NCI-H1930 (cell line): Measurements from ENCODE around the gene KLHL3.
A peak's percentile ranks its signal among the peaks of the same experiment; 100 is the strongest.
"Not testable (repeated sequence)": the region's sequence is repeated elsewhere in the genome, so short reads cannot be mapped to it uniquely, and the experiment has no call there.

Source experiments
- DNase-seq, 2 experiments: peaks; one replicate each; lab custom pipeline; 2025; lab: John Stamatoyannopoulos, UW

The KLHL3 gene

GRCh38 chr5:137735555-137736284, at the start of gene KLHL3:
TSS of gene KLHL3 (minus strand) at chr5:137736089. CDS start at chr5:137735646, 443 bp downstream.
- no peak for DNase-seq

GRCh38 chr5:137782984-137783536, 47.2 kb upstream of the KLHL3 start:
- no peak for DNase-seq

- no peak for DNase-seq
Observed at GRCh38 chr5:137782055-137782454, 46.2 kb upstream of the KLHL3 start.

- DNase-seq = peak in 1 of 2 experiments; percentile 4
Observed at GRCh38 chr5:137778772-137779564, 43.1 kb upstream of the KLHL3 start.

GRCh38 chr5:137767937-137768336, 32.0 kb upstream of the KLHL3 start:
- DNase-seq = not testable (repeated sequence)

- no peak for DNase-seq
Observed at GRCh38 chr5:137761566-137761965, 25.7 kb upstream of the KLHL3 start.

- DNase-seq = no peak
Observed at GRCh38 chr5:137760719-137761516, 25.0 kb upstream of the KLHL3 start.

- DNase-seq = no peak
Observed at GRCh38 chr5:137760294-137760693, 24.4 kb upstream of the KLHL3 start.

GRCh38 chr5:137758715-137759306, 22.9 kb upstream of the KLHL3 start:
- DNase-seq = no peak

GRCh38 chr5:137758121-137758520, 22.2 kb upstream of the KLHL3 start:
- DNase-seq = no peak

GRCh38 chr5:137757634-137758033, 21.7 kb upstream of the KLHL3 start:
- DNase-seq = no peak

GRCh38 chr5:137754961-137755762, 19.3 kb upstream of the KLHL3 start:
- DNase-seq = no peak

GRCh38 chr5:137754188-137754960, 18.5 kb upstream of the KLHL3 start, which contains the start of gene HNRNPA0:
TSS of gene HNRNPA0 (minus strand) at chr5:137754363. CDS start at chr5:137754066, 297 bp downstream.
- peak; percentile 81 to 88 for DNase-seq

- no peak for DNase-seq
Observed at GRCh38 chr5:137753691-137754187, 17.9 kb upstream of the KLHL3 start.

GRCh38 chr5:137752905-137753690, 17.2 kb upstream of the KLHL3 start:
- no peak for DNase-seq

- no peak for DNase-seq
Observed at GRCh38 chr5:137751869-137752491, 16.1 kb upstream of the KLHL3 start.

GRCh38 chr5:137750436-137750835, 14.5 kb upstream of the KLHL3 start:
- no peak for DNase-seq

GRCh38 chr5:137747848-137748247, 12.0 kb upstream of the KLHL3 start:
- no peak for DNase-seq
